Measurements from ENCODE around the gene OOSP3.
"Not testable (repeated sequence)": the region's sequence is repeated elsewhere in the genome, so short reads cannot be mapped to it uniquely, and the experiment has no call there.

The OOSP3 gene

DNA sequence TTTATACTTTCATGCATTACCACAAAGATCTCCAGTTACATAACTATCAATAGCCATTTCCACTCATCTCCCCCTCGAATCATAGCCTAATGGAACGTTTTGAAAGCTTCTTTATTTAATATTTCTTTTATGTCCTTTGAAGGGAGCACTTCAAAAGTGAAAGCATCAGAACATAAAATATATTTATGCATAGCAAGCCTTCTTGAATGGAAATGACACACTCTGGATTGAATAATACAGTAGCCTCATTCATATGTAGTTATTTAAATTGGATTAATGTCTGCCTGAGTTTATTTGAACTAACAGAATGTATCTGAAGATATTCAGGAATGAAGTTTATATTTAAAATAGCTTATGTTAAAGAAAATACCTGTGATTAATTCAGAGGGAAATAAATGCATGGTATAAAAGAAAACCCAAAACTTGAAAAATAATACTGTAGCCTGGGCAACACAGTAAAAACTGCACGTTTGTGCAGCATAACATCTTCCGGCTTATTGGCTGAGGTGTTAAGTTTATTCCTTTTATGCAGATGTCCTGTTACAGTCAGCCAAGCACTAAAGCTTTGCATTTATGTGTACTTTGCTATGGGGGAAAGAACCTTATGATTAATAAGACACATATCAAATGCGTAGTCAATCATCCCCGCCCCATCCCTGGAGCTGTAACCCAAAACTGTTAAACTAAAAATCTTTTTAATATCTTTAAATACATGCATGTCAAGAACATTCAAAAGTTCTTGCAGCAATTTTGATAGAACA, 22.0 kb downstream of the OOSP3 start:
- TF ChIP-seq, protein P1, sequence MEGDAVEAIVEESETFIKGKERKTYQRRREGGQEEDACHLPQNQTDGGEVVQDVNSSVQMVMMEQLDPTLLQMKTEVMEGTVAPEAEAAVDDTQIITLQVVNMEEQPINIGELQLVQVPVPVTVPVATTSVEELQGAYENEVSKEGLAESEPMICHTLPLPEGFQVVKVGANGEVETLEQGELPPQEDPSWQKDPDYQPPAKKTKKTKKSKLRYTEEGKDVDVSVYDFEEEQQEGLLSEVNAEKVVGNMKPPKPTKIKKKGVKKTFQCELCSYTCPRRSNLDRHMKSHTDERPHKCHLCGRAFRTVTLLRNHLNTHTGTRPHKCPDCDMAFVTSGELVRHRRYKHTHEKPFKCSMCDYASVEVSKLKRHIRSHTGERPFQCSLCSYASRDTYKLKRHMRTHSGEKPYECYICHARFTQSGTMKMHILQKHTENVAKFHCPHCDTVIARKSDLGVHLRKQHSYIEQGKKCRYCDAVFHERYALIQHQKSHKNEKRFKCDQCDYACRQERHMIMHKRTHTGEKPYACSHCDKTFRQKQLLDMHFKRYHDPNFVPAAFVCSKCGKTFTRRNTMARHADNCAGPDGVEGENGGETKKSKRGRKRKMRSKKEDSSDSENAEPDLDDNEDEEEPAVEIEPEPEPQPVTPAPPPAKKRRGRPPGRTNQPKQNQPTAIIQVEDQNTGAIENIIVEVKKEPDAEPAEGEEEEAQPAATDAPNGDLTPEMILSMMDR (IDR thresholded peaks at IDR 0.05; ENCODE audit: control insufficient read depth, insufficient read depth, low read depth, low read length, missing control alignments) = no peak
- DNase-seq (ENCODE audit: low read depth) = no peak

DNA sequence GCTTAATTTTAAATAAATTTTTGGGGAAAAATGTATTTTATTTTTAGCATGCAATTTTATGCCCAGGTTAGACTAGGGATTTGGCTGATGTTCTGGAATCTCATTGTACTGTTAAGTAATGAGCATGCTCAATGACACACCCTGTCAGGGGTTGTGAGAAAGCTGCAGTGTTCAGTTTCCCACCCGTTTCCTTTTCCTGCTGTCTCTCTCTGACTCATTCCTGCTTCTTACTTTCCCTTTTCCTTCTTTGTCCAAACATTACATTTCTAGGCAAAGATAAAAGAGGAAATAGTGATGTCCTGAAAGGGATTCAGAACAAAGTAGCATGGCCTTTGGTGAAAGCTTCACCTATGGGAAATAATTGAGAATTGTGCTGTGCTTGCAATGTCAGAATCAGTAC, 22.7 kb downstream of the OOSP3 start:
- DNase-seq (ENCODE audit: low read depth) = no peak
- TF ChIP-seq, protein P1 (IDR thresholded peaks at IDR 0.05; ENCODE audit: control insufficient read depth, insufficient read depth, low read depth, low read length, missing control alignments) = no peak
- H3K4me3 ChIP-seq (ENCODE audit: control insufficient read depth, low read depth, low read length) = no peak overlapping the region

More for the DNA sequence above, 22.0 kb downstream of the OOSP3 start:
- H3K4me3 ChIP-seq (ENCODE audit: control insufficient read depth, low read depth, low read length) = no peak overlapping the region

DNA sequence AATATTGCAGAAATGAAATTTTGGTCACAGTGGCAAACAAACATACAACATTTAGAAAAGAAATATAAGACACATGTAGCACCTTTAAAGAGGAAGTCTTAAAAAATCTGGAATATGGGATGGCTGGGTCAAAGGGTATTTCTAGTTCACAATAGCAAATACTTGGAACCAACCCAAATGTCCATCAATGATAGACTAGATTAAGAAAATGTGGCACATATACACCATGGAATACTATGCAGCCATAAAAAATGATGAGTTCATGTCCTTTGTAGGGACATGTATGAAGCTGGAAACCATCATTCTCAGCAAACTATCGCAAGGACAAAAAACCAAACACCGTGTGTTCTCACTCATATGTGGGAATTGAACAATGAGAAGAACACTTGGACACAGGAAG, 25.0 kb downstream of the OOSP3 start:
- DNase-seq (ENCODE audit: low read depth) = not testable (repeated sequence)

DNA sequence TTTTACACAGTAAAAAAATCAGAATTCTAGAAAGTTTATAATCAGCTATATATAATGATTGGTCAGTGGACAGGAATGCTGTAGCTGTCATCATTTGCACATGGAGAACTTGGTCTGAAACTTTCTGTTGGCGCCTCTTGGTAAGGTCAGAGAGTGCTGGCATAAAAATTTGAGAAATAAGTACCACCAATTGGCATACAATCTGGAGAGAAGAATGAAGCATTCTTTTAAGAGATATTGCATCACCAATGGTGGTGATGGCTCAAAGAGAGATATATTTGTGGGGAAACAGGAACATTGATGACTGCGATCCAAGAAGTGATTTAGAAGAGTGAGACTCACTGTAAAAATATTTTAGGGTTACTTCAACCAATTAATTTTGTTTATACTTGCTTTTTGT, 39.9 kb downstream of the OOSP3 start:
- TF ChIP-seq, protein P1 (IDR thresholded peaks at IDR 0.05; ENCODE audit: control insufficient read depth, insufficient read depth, low read depth, low read length, missing control alignments) = no peak
- H3K4me3 ChIP-seq (ENCODE audit: control insufficient read depth, low read depth, low read length) = no peak overlapping the region
- no peak for DNase-seq (ENCODE audit: low read depth)

More for the DNA sequence above, 25.0 kb downstream of the OOSP3 start:
- H3K4me3 ChIP-seq (ENCODE audit: control insufficient read depth, low read depth, low read length) = not testable (repeated sequence)

DNA sequence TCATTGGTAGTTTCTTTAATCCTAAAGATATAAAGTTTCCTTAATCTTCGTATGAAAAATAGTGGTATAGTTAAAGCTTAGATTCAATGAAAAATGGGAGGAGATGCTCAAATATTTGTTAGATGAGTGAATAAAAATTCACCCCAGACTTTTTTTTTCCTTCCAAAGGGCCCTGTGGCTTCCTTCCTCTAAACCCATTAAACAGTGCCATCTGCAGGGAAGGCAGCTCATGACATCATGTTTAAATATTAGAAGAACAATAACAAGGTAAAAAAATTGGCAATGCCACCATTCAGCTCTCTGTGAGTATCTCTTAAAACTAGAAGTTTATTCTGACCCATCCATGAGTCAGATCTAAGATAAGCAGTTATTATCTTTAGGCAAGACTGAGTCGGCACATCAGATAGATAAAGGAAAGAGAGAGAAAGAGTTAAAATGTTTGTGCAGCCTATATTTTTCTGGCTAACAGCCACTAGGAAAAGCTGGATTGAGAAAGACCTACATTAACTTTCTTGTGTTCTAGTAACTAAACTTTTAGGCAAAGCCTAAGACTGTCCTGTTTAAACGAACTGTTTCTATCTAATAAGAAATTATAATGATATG, 40.5 kb downstream of the OOSP3 start:
- H3K4me3 ChIP-seq (ENCODE audit: control insufficient read depth, low read depth, low read length) = no peak overlapping the region
- no peak for DNase-seq (ENCODE audit: low read depth)
- TF ChIP-seq, protein P1 (IDR thresholded peaks at IDR 0.05; ENCODE audit: control insufficient read depth, insufficient read depth, low read depth, low read length, missing control alignments) = peak; percentile 34

DNA sequence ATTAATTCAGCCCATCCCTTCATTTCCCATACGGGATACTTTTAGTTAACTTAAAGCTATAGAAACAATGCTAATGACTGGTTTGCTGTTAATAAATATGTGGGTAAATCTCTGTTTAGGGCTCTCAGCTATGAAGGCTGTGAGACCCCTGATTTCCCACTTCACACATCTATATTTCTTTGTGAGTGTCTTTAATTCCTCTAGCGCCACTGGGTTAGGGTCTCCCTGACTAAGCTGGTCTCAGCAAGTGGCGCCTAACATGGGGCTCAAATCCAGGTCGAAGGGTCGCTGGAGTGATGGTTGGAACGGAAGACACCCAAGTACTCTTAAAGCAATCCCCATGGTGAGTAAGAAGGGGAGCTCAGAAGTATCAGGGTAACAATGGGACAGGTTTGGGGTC, 45.2 kb downstream of the OOSP3 start:
- TF ChIP-seq, protein P1 (IDR thresholded peaks at IDR 0.05; ENCODE audit: control insufficient read depth, insufficient read depth, low read depth, low read length, missing control alignments) = no peak
- no peak for DNase-seq (ENCODE audit: low read depth)

DNA sequence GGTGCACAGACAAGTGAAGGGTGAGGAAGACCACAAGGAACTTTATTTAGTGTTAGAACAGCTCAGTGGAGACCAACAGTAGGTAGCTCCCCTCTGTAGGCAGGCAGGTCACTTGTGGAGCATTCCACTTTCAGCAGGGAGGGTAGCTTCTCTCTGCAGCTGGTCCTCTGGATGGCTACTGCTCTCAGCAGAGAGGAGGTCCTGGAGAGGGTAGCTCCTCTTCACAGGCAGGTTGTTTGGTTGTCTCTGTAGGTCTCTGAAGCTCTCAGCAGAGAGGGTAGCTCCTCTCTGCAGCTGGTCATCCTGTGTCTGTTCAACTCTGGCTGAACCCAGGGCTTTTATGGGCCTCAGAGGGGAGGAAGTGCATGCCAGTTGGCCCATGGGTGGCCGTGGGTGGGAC, 53.1 kb downstream of the OOSP3 start:
- TF ChIP-seq, protein P1 (IDR thresholded peaks at IDR 0.05; ENCODE audit: control insufficient read depth, insufficient read depth, low read depth, low read length, missing control alignments) = no peak
- no peak for DNase-seq (ENCODE audit: low read depth)
- H3K4me3 ChIP-seq (ENCODE audit: control insufficient read depth, low read depth, low read length) = no peak overlapping the region

More for the DNA sequence above, 45.2 kb downstream of the OOSP3 start:
- H3K4me3 ChIP-seq (ENCODE audit: control insufficient read depth, low read depth, low read length) = no peak overlapping the region
